NCI-H774 (cell line): ENCODE results near the gene SLC8A1.

Experiments used
- DNase-seq: peaks from one replicate; lab custom pipeline; 2025; lab: John Stamatoyannopoulos, UW

The SLC8A1 gene

GRCh38 chr2:40193670-40194026 lies 258.2 kb downstream of the SLC8A1 start:
- DNase-seq: no peak

GRCh38 chr2:40192864-40193669 lies 258.8 kb downstream of the SLC8A1 start:
- no peak for DNase-seq

GRCh38 chr2:40190457-40190856 lies 261.4 kb downstream of the SLC8A1 start:
- DNase-seq: no peak

GRCh38 chr2:40189881-40190280 lies 262.0 kb downstream of the SLC8A1 start:
- no peak for DNase-seq

- DNase-seq: no peak
These were observed 264.8 kb downstream of the SLC8A1 start for GRCh38 chr2:40187054-40187453.

GRCh38 chr2:40184551-40184950 lies 267.3 kb downstream of the SLC8A1 start:
- no peak for DNase-seq

GRCh38 chr2:40181855-40182254 lies 270.0 kb downstream of the SLC8A1 start:
- no peak for DNase-seq

GRCh38 chr2:40179801-40180200 lies 272.1 kb downstream of the SLC8A1 start:
- no peak for DNase-seq

- DNase-seq: no peak
These were observed 272.9 kb downstream of the SLC8A1 start for GRCh38 chr2:40178971-40179370.

GRCh38 chr2:40178171-40178778 lies 273.6 kb downstream of the SLC8A1 start:
- DNase-seq: no peak

- no peak for DNase-seq
These were observed 274.5 kb downstream of the SLC8A1 start for GRCh38 chr2:40177366-40177765.

GRCh38 chr2:40173276-40173675 lies 278.6 kb downstream of the SLC8A1 start:
- no peak for DNase-seq

- DNase-seq: no peak
These were observed 282.0 kb downstream of the SLC8A1 start for GRCh38 chr2:40169856-40170255.

GRCh38 chr2:40169430-40169829 lies 282.5 kb downstream of the SLC8A1 start:
- DNase-seq: no peak

GRCh38 chr2:40168546-40168945 lies 283.3 kb downstream of the SLC8A1 start:
- DNase-seq: no peak

GRCh38 chr2:40168032-40168431 lies 283.9 kb downstream of the SLC8A1 start:
- DNase-seq: no peak

GRCh38 chr2:40166006-40166405 lies 285.9 kb downstream of the SLC8A1 start:
- no peak for DNase-seq

- no peak for DNase-seq
These were observed 286.4 kb downstream of the SLC8A1 start for GRCh38 chr2:40165509-40165844.

- no peak for DNase-seq
These were observed 287.0 kb downstream of the SLC8A1 start for GRCh38 chr2:40164736-40165508.

- DNase-seq: no peak
These were observed 289.9 kb downstream of the SLC8A1 start for GRCh38 chr2:40161986-40162385.

GRCh38 chr2:40160751-40161218 lies 291.1 kb downstream of the SLC8A1 start:
- DNase-seq: no peak

GRCh38 chr2:40159333-40159732 lies 292.6 kb downstream of the SLC8A1 start:
- DNase-seq: no peak

GRCh38 chr2:40158781-40159180 lies 293.1 kb downstream of the SLC8A1 start:
- no peak for DNase-seq
